Memory B cell (primary cell): ENCODE results near the gene FMNL2.

ENCODE experiments used
- ATAC-seq: fragments of 150-1000 bp; cut with Tn5 transposase; 2 replicates; pipeline ENCODE4 v1.10.0; 2021; ENCODE audit warnings: low read depth, mild to moderate bottlenecking, moderate library complexity
- DNase-seq, 2 donors: peaks; one replicate each; pipeline ENCODE4 v3.0.0; 2022; ENCODE audit warnings: low spot score in 2 of 2
- H3K27ac Mint-ChIP-seq: one replicate; pipeline ENCODE4 v1.8.0; 2022; ENCODE audit warnings: mild to moderate bottlenecking, moderate library complexity, mixed read lengths
- H3K27me3 Mint-ChIP-seq: one replicate; pipeline ENCODE4 v1.8.0; 2022; ENCODE audit warnings: mixed read lengths
- H3K36me3 Mint-ChIP-seq: one replicate; pipeline ENCODE4 v1.8.0; 2022; ENCODE audit warnings: mild to moderate bottlenecking, mixed read lengths
- H3K4me1 Mint-ChIP-seq: one replicate; pipeline ENCODE4 v1.8.0; 2022; ENCODE audit warnings: mixed read lengths
- H3K4me3 Mint-ChIP-seq: one replicate; pipeline ENCODE4 v1.8.0; 2022; ENCODE audit warnings: mild to moderate bottlenecking, moderate library complexity, mixed read lengths
- H3K9me3 Mint-ChIP-seq: one replicate; pipeline ENCODE4 v1.8.0; 2022; ENCODE audit warnings: mixed read lengths

The FMNL2 gene

DNA sequence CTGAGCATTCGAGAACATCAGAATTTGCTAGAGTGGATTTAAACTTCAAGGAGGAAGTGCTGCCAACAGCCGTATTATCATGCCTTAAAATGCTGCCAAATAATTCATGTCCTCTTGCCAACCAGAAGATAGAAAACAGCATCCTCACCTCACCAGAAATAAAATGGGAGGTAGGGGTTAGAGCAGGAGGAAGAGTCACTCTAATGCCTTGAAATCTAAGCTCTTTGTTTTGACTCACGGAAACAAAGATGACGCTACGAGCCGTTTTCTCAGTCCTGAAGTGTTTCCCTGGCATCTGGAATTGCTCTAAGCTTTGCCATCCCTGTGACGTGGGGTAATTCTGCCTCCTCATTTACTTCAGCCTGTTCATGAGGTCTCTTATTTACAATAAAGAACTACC lies 285.2 kb downstream of the FMNL2 start:
- no peak overlapping the region for H3K27ac Mint-ChIP-seq
- peaks cover 1% of the 10 kb centered on the region for H3K36me3 Mint-ChIP-seq
- no peaks in the 10 kb centered on the region for H3K4me1 Mint-ChIP-seq
- ATAC-seq (no peak), DNase-seq (no peak)
- H3K27me3 Mint-ChIP-seq: no peaks in the 10 kb centered on the region
- no peaks in the 10 kb centered on the region for H3K9me3 Mint-ChIP-seq
- H3K4me3 Mint-ChIP-seq: no peak overlapping the region

DNA sequence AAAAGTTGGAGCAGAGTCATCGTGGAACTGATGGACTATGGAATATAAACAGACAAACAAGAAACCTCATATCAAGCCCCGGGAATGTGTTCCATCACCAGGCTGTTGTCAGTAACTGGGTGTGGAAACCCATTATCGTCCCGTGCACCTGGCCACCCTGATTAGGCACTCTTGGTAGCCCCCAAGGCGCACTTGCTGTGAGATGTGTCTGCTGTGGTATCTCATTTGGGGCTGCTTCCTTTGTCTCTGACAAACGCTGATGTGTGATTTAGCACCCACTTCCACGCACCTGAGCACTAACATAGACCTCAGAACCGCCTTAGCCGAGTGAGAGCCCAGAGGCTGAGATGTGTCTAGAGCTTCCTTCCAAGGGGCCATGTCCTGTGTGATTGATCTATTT lies 286.0 kb downstream of the FMNL2 start:
- Mint-ChIP-seq H3K27me3 (no peaks in the 10 kb centered on the region), H3K9me3 (no peaks in the 10 kb centered on the region), H3K36me3 (peaks cover 1% of the 10 kb centered on the region), H3K27ac (no peak overlapping the region), H3K4me3 (no peak overlapping the region), H3K4me1 (no peaks in the 10 kb centered on the region)
- no peak for ATAC-seq
- no peak for DNase-seq

DNA sequence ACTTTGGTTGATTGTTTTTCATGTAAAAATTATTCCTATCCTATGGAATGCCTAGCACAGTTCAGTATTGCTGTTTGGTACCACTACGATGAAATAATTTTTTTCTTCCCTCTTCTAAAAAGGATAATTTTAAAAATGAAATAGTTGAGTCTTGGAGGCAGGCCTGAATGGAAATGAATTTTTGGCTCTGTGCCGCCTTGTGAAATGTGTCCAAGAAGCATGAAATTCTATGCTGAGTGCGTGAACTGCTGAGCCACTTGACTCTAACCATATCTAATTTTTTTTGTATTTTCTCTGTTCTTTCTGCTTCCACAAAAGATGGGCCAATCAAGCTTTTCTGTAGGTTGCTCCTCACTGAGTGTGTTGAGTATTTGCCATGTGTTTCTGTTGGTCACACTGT lies 287.2 kb downstream of the FMNL2 start:
- no peak overlapping the region for H3K27ac Mint-ChIP-seq
- H3K27me3 Mint-ChIP-seq: no peaks in the 10 kb centered on the region
- no peak for DNase-seq
- no peak for ATAC-seq
- H3K36me3 Mint-ChIP-seq: peaks cover 1% of the 10 kb centered on the region
- H3K4me3 Mint-ChIP-seq: no peak overlapping the region
- no peaks in the 10 kb centered on the region for H3K9me3 Mint-ChIP-seq
- H3K4me1 Mint-ChIP-seq: no peaks in the 10 kb centered on the region

DNA sequence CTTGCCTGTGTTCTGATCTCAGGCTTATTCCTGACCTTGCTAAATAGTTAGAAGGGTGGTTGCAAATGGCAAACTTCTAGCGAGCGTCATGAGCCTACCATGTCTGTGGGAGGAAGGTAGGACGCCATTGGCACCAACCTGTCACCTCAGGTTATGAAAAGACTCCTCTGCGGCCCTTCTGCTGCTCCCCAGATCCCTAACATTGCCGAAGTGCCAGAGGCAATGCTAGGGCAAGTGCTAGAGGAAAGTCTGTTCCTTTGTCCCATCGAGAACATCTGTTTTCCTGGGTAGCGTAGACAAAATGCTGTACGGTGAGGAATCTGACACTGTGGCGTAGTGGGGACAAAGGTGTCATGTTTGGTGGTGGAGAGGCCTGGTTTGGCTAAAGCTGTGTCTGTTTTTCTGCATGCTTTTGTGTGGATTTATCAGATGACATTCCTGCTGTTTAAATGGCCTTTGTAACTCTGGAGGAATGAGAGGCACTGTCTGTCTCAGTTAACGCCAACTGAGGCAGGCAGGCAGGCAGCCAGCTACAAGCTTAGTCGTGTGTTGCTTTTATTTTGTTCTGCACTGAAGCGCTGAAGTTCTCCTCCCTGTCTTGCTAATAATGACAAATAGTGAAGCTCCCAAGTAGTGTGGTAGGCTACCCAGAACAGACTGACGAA lies 288.2 kb downstream of the FMNL2 start:
- Mint-ChIP-seq H3K27me3 (no peaks in the 10 kb centered on the region), H3K27ac (no peak overlapping the region), H3K9me3 (no peaks in the 10 kb centered on the region), H3K4me3 (no peak overlapping the region), H3K4me1 (no peaks in the 10 kb centered on the region), H3K36me3 (peaks cover 1% of the 10 kb centered on the region)
- ATAC-seq (no peak), DNase-seq (no peak)

DNA sequence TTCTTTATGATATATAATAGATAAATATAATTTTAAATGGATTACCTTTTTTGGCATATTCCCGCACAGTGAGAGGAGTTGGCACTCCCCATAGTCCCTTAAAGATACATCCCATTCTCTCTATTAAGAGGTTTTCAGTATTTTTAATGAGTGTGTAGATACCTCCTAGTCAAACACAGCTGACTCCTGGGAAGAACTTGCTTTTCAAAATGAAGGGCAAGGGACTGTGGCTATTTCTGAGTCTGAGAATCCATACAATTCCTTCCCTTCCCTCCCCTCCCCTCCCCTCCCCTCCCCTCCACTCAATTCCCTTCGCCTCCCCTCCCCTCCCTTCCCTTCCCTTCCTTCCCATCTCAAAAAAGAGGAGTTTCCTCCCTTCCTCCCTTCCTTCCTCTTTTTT lies 288.8 kb downstream of the FMNL2 start:
- H3K36me3 Mint-ChIP-seq: peaks cover 1% of the 10 kb centered on the region
- no peaks in the 10 kb centered on the region for H3K9me3 Mint-ChIP-seq
- no peak overlapping the region for H3K27ac Mint-ChIP-seq
- no peaks in the 10 kb centered on the region for H3K27me3 Mint-ChIP-seq
- H3K4me3 Mint-ChIP-seq: no peak overlapping the region
- DNase-seq (no peak), ATAC-seq (no peak)
- H3K4me1 Mint-ChIP-seq: no peaks in the 10 kb centered on the region

DNA sequence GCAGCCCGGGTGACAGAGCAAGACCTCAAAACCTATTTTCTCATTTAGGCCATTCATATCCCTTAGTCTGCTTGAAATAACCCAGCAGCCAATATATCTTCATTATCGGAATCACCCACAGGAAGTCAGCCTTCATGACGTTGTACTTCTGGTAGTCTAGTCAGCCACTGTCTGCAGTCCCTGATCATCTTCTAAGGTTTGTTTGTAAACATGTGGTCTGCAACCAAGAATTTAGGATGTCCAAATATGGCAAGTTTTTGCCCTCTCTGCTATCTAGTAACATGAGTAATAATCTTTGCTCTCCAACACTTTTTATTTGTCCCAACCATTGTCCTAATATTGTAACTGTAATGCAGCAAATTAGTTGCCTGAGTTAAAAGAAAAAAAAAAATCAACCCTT lies 289.8 kb downstream of the FMNL2 start:
- no peak for ATAC-seq
- Mint-ChIP-seq H3K4me1 (no peaks in the 10 kb centered on the region), H3K9me3 (no peaks in the 10 kb centered on the region), H3K36me3 (no peaks in the 10 kb centered on the region), H3K4me3 (no peak overlapping the region), H3K27ac (no peak overlapping the region), H3K27me3 (no peaks in the 10 kb centered on the region)
- DNase-seq: no peak

DNA sequence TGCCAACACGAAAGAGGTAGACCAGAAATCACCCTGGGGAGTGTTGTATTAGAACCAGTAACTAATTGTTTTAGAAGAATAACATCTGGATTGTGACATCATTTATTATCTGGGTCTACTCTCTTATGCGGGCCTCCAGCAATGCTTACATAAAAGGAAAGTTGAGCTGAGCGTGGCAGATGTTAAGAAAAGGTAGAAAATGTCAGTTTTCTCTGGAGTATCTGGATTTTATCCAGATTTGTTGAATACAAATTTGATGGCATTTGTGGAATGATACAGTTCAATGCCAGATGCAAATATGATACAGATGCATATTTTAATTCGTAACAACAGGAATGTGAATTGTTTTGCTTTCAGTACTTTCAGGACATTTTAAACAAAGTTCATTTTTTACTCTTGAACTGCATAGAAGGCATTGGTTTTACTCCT lies 292.0 kb downstream of the FMNL2 start:
- Mint-ChIP-seq H3K27me3 (no peaks in the 10 kb centered on the region), H3K27ac (no peak overlapping the region), H3K4me3 (no peak overlapping the region), H3K4me1 (no peaks in the 10 kb centered on the region), H3K36me3 (no peaks in the 10 kb centered on the region), H3K9me3 (no peaks in the 10 kb centered on the region)
- DNase-seq (no peak), ATAC-seq (no peak)

DNA sequence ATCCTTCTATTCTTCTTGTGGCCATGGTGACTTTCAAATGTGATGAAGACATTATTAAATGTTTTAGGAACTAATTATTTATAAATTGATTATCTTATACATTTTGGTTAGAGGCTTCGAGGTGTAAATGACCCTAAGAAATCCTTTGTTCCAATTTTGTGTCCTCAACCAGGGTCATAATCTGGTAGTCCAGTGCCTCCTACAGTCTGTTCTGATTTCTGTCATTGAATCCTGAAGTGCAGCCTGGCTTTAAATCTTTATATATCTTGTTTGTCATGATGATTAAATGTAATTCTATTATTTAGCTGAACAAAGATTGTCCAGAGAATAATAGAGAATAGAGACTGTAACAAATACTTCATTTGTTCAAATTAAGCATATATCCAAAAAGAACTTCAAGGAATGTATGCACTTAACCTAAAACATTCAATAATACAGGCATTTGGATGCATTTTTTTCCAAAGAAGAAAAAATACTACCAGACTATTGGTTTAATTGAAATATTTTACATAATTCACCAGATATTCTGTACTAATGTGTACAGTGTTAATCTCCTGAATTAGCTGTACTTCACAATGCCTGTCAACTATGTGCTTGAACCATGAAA lies 292.5 kb downstream of the FMNL2 start:
- Mint-ChIP-seq H3K36me3 (no peaks in the 10 kb centered on the region), H3K27me3 (no peaks in the 10 kb centered on the region), H3K27ac (no peak overlapping the region), H3K9me3 (no peaks in the 10 kb centered on the region), H3K4me1 (no peaks in the 10 kb centered on the region), H3K4me3 (no peak overlapping the region)
- DNase-seq: no peak
- ATAC-seq: peak; percentile 51

DNA sequence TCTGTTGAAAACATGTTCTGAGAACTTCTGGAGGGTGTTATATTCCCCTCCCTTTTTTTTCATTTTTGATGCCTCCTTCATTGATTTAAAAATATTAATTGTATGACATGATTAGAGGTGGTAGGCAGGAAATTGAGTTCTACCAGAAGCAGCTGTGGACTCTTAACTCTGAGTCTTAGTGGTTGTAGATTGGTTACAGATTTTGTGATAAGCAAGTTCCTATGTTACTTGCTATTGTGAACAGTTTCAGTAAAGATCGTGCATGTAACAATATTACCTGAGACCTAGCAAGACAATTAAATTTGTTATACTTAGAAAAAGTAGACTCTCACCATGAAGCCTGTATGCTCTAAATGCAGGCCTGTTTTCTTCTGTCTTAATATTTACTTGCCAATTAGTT lies 294.2 kb downstream of the FMNL2 start:
- H3K4me3 Mint-ChIP-seq: no peak overlapping the region
- no peaks in the 10 kb centered on the region for H3K36me3 Mint-ChIP-seq
- DNase-seq (no peak), ATAC-seq (no peak)
- H3K27me3 Mint-ChIP-seq: no peaks in the 10 kb centered on the region
- H3K4me1 Mint-ChIP-seq: no peaks in the 10 kb centered on the region
- no peaks in the 10 kb centered on the region for H3K9me3 Mint-ChIP-seq
- no peak overlapping the region for H3K27ac Mint-ChIP-seq

DNA sequence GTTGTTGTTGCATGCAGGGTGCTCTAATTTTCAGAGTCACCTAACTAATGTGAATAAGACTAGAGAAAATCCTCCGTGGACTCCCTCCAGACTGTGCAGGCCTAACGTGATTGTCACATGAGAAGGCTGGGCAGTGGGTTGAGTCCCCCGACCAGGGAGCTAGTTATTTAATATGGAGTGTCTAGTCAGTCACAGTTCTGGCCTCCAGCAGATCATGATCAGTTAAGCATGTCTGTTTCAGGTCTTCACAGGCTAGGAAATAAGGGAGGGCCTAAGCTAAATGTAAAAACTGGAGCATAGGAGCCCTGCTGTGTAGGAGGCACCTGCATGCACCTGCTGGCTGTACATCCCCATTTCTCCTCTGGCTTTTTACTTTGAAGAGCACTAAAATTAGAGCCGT lies 295.5 kb downstream of the FMNL2 start:
- Mint-ChIP-seq H3K36me3 (no peaks in the 10 kb centered on the region), H3K27ac (no peak overlapping the region), H3K4me1 (no peaks in the 10 kb centered on the region), H3K27me3 (no peaks in the 10 kb centered on the region), H3K4me3 (no peak overlapping the region), H3K9me3 (no peaks in the 10 kb centered on the region)
- ATAC-seq: no peak
- DNase-seq: no peak

DNA sequence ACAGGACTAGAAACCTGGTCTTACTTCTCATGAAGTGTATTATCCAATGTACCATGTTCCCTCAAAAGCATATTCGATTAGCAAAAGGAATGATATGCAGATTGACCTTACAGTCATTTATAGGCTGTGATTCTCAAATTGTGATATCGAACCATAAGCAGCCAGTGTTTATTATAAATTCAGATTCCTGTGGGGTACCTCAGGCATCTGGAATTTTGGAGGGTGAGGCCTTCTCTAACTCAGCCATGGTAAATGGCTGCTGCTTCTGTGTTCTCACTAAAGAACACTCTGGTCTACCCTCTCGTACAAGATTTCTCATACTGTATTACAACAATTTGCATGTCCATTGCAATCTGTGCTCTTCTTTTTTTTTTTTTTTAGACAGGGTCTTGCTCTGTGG lies 297.8 kb downstream of the FMNL2 start:
- ATAC-seq (no peak), DNase-seq (no peak)
- Mint-ChIP-seq H3K4me1 (no peaks in the 10 kb centered on the region), H3K9me3 (no peaks in the 10 kb centered on the region), H3K4me3 (no peak overlapping the region), H3K27me3 (no peaks in the 10 kb centered on the region), H3K27ac (no peak overlapping the region), H3K36me3 (no peaks in the 10 kb centered on the region)

DNA sequence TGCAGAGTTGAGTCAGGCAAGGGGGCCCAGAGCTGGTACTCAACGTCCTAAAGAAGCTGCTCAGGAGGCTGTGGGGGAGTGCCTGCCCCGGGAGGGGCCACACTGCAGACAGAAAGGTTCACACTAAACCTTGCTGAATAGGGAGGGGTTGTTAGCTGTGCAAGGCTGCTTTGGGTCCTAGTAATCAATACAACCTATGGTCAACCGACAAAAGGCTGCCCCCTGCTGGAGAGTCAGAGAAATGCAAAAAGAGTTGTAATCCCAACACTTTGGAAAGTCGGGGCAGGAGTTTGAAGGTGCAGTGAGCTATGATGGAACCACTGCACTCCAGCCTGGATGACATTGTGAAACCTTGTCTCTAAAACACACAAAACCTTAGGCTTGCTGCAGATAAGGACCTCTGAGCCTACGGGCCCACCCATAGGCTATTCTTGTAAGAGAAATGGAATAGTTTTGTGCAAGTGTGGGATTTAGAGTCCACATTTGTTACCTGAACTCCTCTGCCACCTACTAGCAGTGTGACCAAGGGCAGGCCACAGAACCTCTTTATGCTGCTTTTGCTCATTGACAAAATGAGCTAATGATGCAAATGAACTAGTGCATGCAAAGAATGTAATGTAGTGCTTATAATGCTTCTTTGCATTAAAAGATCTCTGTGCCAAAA lies 300.8 kb downstream of the FMNL2 start:
- no peaks in the 10 kb centered on the region for H3K9me3 Mint-ChIP-seq
- ATAC-seq (peak; percentile 73), DNase-seq (peak; percentile 62 to 65)
- H3K27ac Mint-ChIP-seq: no peak overlapping the region
- H3K27me3 Mint-ChIP-seq: peaks cover 1% of the 10 kb centered on the region
- no peaks in the 10 kb centered on the region for H3K36me3 Mint-ChIP-seq
- no peak overlapping the region for H3K4me3 Mint-ChIP-seq
- H3K4me1 Mint-ChIP-seq: no peaks in the 10 kb centered on the region

DNA sequence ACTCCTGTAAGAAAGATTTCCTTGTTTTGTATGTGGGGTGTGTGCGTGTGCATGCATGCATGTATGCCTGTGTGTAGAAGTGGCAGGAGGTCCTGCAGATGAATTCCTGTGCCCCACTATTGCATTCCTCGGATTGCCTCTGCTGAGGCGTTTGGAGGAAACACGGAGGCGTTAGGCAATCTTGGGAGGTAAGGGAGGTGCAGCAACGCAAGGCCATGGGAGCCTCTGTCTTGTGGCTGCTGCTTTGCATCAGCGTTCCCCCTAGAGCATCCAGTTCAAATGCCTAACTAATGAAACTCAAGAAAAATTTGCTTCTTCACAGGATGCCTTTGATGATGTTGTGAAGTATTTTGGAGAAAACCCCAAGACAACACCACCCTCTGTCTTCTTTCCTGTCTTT lies 302.3 kb downstream of the FMNL2 start:
- no peaks in the 10 kb centered on the region for H3K4me1 Mint-ChIP-seq
- H3K36me3 Mint-ChIP-seq: no peaks in the 10 kb centered on the region
- no peak for DNase-seq
- H3K9me3 Mint-ChIP-seq: no peaks in the 10 kb centered on the region
- H3K27me3 Mint-ChIP-seq: peaks cover 1% of the 10 kb centered on the region
- ATAC-seq: no peak
- no peak overlapping the region for H3K4me3 Mint-ChIP-seq
- H3K27ac Mint-ChIP-seq: no peak overlapping the region

DNA sequence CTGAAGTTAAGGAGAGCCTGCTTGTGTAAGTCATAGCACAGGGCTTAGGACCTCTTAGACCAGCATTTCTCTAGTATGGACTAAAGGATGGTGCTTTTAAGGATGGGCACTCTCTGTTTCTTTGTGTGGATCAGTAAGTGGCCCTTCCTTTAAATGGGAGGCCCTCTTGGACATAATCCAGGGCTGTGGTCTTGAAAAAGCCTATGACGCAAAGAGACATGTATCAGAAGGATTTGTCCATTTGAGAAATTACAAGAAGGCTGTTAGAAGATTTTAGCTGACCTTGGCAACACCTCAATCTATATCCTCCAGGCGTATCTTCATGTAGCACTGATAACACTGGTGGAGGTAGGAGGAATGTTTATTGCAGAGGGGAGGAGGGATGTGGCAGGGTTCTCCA lies 303.1 kb downstream of the FMNL2 start:
- DNase-seq (no peak), ATAC-seq (no peak)
- H3K9me3 Mint-ChIP-seq: no peaks in the 10 kb centered on the region
- no peaks in the 10 kb centered on the region for H3K4me1 Mint-ChIP-seq
- no peak overlapping the region for H3K27ac Mint-ChIP-seq
- no peaks in the 10 kb centered on the region for H3K36me3 Mint-ChIP-seq
- H3K4me3 Mint-ChIP-seq: no peak overlapping the region
- peaks cover 1% of the 10 kb centered on the region for H3K27me3 Mint-ChIP-seq

DNA sequence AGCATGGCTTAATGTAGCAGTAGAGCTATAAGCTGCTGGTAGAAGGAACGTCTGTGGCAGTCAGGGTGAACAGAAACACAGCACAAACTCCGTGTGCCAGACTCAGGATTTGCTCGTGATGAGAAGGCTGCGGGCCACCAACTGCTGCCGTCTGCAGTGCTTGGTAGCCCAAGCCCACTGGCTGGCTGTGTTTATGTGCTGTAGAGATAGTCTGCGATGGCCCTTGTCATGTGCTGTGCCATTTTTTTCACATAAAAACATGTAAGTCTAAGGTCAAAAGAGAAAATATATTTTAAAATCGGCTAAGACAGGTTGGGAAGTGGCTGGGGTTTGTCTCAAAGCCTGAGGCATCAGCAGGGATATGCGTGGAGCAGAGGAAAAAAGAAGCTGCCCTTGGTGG lies 303.6 kb downstream of the FMNL2 start:
- Mint-ChIP-seq H3K27ac (no peak overlapping the region), H3K9me3 (no peaks in the 10 kb centered on the region), H3K27me3 (peaks cover 1% of the 10 kb centered on the region), H3K4me1 (no peaks in the 10 kb centered on the region), H3K4me3 (no peak overlapping the region), H3K36me3 (no peaks in the 10 kb centered on the region)
- DNase-seq: no peak
- ATAC-seq: no peak
